GM12872 (cell line): Measurements from ENCODE around the gene TMX1.

Experiments
- TF ChIP-seq, protein P1 (sequence below): IDR thresholded peaks from 3 replicates; pipeline ENCODE4 v1.5.1; 2011; ENCODE audit warnings: low read depth, mild to moderate bottlenecking, low read length, moderate library complexity; ENCODE audit not compliant: insufficient read depth

TMX1 gene

DNA sequence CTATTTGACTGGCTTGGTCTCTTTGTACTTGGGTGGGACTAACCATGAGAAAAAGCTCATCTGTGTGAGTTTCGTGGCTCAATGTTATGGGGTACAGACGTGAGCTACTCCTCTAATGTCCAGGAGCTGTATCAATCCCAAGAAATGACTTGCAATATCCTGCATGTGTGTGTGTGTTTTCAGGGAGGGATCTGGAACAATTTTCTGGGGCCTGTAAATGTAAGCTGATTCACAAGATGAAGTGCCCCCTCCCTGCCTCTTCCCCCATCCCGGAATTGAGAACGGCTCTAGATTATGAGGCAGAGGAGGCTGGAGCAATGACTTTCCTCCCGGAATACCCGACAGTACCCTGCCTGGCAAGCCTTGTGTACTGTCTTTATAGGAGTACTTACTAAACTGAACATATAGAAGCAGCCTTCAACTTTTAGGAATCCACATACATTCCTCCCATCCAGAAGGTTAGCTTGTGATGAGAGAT lies 53.9 kb downstream of the TMX1 start:
- TF ChIP-seq, protein P1, sequence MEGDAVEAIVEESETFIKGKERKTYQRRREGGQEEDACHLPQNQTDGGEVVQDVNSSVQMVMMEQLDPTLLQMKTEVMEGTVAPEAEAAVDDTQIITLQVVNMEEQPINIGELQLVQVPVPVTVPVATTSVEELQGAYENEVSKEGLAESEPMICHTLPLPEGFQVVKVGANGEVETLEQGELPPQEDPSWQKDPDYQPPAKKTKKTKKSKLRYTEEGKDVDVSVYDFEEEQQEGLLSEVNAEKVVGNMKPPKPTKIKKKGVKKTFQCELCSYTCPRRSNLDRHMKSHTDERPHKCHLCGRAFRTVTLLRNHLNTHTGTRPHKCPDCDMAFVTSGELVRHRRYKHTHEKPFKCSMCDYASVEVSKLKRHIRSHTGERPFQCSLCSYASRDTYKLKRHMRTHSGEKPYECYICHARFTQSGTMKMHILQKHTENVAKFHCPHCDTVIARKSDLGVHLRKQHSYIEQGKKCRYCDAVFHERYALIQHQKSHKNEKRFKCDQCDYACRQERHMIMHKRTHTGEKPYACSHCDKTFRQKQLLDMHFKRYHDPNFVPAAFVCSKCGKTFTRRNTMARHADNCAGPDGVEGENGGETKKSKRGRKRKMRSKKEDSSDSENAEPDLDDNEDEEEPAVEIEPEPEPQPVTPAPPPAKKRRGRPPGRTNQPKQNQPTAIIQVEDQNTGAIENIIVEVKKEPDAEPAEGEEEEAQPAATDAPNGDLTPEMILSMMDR, result no peak

DNA sequence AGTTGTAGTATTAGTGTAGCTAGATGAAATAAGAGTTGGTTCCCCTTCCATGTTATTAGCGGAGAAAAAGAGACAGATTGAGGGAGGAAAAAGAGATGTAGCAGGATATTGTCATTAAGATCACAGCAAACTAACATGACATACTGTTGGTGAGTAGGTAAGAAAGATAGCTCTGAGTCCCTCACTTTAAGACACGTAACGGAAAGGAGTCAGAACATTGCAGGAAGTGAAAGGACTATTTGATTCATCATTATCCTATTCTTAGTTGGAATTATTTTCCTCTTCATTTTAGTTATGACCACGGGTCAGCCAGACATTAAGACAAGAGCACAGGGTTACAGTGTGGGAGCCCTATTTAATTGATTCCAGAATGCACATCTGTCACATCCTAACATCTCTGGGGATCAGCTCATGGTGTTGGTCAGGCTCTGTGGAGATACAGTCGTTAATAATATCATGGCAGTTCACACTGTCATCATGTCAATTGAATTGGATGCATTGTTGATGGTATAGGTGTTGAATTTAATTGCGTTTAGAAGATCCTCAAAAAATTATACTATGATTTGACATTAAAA lies 55.0 kb downstream of the TMX1 start:
- TF ChIP-seq, protein P1, result no peak

DNA sequence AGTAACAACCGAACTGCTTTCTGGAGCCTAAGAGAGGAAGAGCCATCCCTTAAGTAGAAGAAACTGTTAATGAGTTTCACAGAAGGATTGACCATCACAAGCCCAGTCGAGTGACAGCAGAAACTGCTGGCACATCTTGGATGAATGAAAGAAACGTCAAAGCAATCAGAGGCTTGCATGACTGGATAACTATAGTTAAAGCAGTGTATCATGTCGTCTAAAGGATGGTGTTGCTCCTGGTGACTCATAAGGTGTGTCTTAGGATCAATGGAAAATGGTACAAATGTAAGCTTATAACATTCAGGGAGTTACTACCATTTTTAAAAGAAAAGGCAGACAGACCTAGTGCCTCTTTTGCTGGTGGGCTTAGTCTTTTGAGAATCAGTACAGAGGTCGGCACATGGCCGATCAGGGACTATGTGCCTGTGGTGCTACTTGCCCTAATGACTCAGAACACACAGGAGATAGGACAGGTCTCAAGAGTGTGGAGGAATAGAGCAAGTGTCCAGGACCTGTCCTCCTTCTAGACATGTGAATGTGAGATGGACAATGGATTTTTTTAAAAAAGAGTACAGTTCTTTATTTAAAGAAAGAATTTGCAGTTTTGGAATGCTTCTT lies 55.7 kb downstream of the TMX1 start:
- TF ChIP-seq, protein P1, result no peak

DNA sequence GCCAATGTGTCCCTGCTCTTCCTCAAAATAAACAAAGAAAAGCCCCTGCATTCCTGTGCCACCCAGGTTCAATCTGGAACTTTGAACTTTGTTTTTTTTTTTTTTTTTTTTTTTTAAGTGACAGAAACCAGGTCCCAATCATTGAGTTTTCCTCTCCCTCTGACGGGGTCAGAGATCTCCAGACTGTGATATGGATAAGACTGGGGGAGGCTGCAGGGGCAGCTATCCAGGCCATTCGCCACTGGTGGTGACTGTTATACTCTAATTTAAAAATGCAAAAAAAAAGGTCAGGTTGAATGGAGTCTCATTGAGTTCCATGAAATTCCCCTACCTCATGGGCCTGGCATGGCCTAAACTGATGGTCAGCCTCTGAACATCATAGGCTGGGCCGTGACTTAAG lies 57.0 kb downstream of the TMX1 start:
- TF ChIP-seq, protein P1, result no peak

DNA sequence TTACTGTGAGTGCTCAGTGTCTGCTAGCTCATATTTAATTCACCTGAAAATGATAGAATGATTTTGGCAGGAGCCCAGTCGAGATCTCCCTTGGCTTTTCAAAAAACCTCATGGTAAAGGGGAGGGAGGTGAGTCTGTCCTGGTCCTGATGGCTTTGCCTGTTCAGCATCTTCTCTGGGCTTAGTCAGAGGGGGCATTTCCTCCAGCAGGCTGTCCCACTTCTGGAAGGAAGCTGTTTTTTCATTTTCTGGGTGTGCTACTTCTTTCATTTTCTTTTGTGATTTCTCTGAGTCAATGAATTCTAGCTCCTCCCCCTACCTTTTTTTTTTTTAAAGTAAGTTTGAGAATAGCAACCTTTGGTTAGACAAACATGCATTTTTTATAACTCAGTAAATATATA lies 58.8 kb downstream of the TMX1 start:
- TF ChIP-seq, protein P1, result no peak

DNA sequence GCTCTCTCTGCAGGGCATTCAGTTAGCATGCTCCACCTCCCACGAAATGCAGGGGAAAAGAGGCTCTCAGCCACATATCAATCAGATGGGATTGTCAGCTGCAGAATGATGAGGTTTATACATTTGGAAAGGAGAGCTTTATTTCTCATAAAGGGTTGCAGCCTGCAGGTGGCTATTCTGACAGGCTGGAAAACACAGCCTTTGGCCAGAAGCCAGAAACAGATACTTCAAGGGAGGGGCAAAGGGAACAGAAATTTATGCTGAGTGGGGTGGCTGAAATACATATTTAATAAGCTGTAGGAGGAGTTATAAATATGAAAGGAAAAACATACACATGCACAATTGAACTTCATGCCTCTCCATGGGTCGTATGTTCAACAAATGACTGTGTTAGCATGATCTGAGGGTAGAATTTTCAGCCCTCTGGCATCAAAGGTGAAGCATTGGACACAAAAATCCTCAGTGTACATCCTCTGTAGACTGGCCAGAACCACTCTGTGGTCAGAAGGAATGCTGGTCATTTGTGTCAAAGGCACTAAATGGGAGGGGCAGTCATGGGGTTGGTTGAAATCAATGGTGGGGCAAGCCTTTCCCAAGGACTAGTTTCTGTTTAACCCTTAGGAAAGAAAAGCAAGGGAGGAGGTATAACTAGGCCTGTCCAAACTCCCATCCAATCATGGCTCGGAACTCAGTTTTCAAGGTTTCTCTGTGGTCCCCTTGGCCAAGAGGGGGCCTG lies 62.4 kb downstream of the TMX1 start:
- TF ChIP-seq, protein P1, result no peak

DNA sequence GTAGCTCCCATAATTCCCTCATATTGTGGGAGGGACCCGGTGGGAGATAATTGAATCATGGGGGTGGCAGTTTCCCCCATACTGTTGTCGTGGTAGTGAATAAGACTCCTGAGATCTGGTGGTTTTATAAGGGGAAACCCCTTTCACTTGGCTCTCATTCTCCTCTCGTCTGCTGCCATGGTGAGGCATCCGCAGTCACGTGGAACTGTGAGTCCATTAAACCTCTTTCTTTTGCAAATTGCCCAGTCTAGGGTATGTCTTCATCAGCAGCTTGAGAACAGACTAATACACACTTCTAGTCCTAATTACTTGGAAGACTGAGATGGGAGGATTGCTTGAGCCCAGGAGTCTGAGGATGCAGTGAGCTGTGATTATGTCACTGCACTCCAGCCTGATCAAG lies 64.4 kb downstream of the TMX1 start:
- TF ChIP-seq, protein P1, result no peak
